Neural cell (in vitro differentiated cells): ENCODE measurements around the gene E2F1. TPM values are rescaled to one million over a fixed set of nuclear protein-coding genes. Genes with fewer than 3 reads are reported as not detected.
A peak's percentile ranks its signal among the peaks of the same experiment; 100 is the strongest.

Experiments
- H2AFZ ChIP-seq: fragments of 200-600, 300-800 bp; sonication (generic), shearing (Covaris generic); 2 replicates; pipeline ENCODE4 v1.6.0; 2014; ENCODE audit warnings: low read depth, mild to moderate bottlenecking, antibody characterized with exemption, low read length, moderate library complexity
- H3F3A ChIP-seq: fragments of 200-600 bp; shearing (Covaris generic); 2 replicates; pipeline ENCODE4 v1.6.1; 2016; ENCODE audit warnings: mild to moderate bottlenecking, moderate library complexity, mixed read lengths, antibody characterized with exemption, low read length; ENCODE audit not compliant: insufficient read depth, poor library complexity, severe bottlenecking
- H3K27ac ChIP-seq: fragments of 200-600, 300-800 bp; sonication (generic), shearing (Covaris generic); 2 replicates; pipeline ENCODE4 v1.5.1; 2014; ENCODE audit warnings: mild to moderate bottlenecking, low read length, moderate library complexity
- H3K27me3 ChIP-seq: fragments of 300-800, 200-600 bp; sonication (generic), shearing (Covaris generic); 2 replicates; pipeline ENCODE4 v1.6.0; 2014; ENCODE audit warnings: mild to moderate bottlenecking, low read depth, low read length, moderate library complexity; ENCODE audit not compliant: insufficient read depth
- H3K36me3 ChIP-seq: fragments of 300-800, 200-600 bp; sonication (generic), shearing (Covaris generic); 2 replicates; pipeline ENCODE4 v1.5.1; 2014; ENCODE audit warnings: mild to moderate bottlenecking, antibody characterized with exemption, low read length, moderate library complexity; ENCODE audit not compliant: insufficient read depth
- H3K4me2 ChIP-seq: fragments of 300-800, 200-600 bp; sonication (generic), shearing (Covaris generic); 2 replicates; pipeline ENCODE4 v1.6.0; 2014; ENCODE audit warnings: mild to moderate bottlenecking, low read length
- H3K4me3 ChIP-seq: fragments of 300-800, 200-600 bp; sonication (generic), shearing (Covaris generic); 2 replicates; pipeline ENCODE4 v1.5.1; 2014; ENCODE audit warnings: mild to moderate bottlenecking, low read length, moderate library complexity
- H3K79me2 ChIP-seq: fragments of 200-600 bp; shearing (Covaris generic); replicated peaks from 2 replicates; pipeline ENCODE4 v1.6.0; 2014; ENCODE audit warnings: mild to moderate bottlenecking, low read length, moderate library complexity; ENCODE audit not compliant: insufficient read depth
- H3K9ac ChIP-seq: fragments of 300-800, 200-600 bp; sonication (generic), shearing (Covaris generic); 2 replicates; pipeline ENCODE4 v1.6.1; 2016; ENCODE audit warnings: mild to moderate bottlenecking, low read length, mixed read lengths
- H3K9me2 ChIP-seq: fragments of 200-600 bp; shearing (Covaris generic); 2 replicates; pipeline ENCODE4 v1.6.1; 2016; ENCODE audit warnings: mild to moderate bottlenecking, low read length, mixed read lengths; ENCODE audit not compliant: insufficient read depth
- H3K9me3 ChIP-seq: fragments of 200-600, 300-800 bp; sonication (generic), shearing (Covaris generic); 2 replicates; pipeline ENCODE4 v1.6.1; 2016; ENCODE audit warnings: mild to moderate bottlenecking, mixed run types, low read length, moderate library complexity, mixed read lengths
- H4K20me1 ChIP-seq: fragments of 200-600 bp; shearing (Covaris generic); 2 replicates; pipeline ENCODE4 v1.6.1; 2016; ENCODE audit warnings: mild to moderate bottlenecking, mixed run types; ENCODE audit not compliant: insufficient read depth
- CTCF ChIP-seq: fragments of 450-650 bp; IDR thresholded peaks from 2 replicates; pipeline ENCODE4 v1.5.1; 2014; ENCODE audit warnings: antibody characterized with exemption, mild to moderate bottlenecking, moderate library complexity; ENCODE audit not compliant: poor library complexity, severe bottlenecking
- EP300 ChIP-seq: fragments of 450-650 bp; conservative IDR thresholded peaks from 2 replicates; pipeline ENCODE4 v1.6.1; 2014; ENCODE audit warnings: antibody characterized with exemption, mild to moderate bottlenecking, moderate library complexity; ENCODE audit not compliant: poor library complexity, severe bottlenecking
- EZH2 ChIP-seq: fragments of 200-600, 300-800 bp; shearing (Covaris generic), sonication (generic); IDR thresholded peaks from 2 replicates; pipeline ENCODE4 v1.6.1; 2014; ENCODE audit warnings: antibody characterized with exemption, low read length, borderline replicate concordance, mild to moderate bottlenecking; ENCODE audit not compliant: insufficient read depth, poor library complexity, severe bottlenecking
- MXI1 ChIP-seq: fragments of 450-650 bp; conservative IDR thresholded peaks from 2 replicates; pipeline ENCODE4 v1.6.1; 2014; ENCODE audit warnings: antibody characterized with exemption, mild to moderate bottlenecking; ENCODE audit not compliant: poor library complexity, severe bottlenecking
- POLR2AphosphoS5 ChIP-seq: IDR thresholded peaks from 2 replicates; pipeline ENCODE4 v1.6.1; 2012
- RAD21 ChIP-seq: fragments of 450-650 bp; conservative IDR thresholded peaks from 2 replicates; pipeline ENCODE4 v1.6.1; 2014; ENCODE audit warnings: antibody characterized with exemption, mild to moderate bottlenecking, moderate library complexity
- SMC3 ChIP-seq: fragments of 450-650 bp; conservative IDR thresholded peaks from 2 replicates; pipeline ENCODE4 v1.6.1; 2014; ENCODE audit warnings: antibody characterized with exemption, mild to moderate bottlenecking, moderate library complexity; ENCODE audit not compliant: poor library complexity
- TAF1 ChIP-seq: IDR thresholded peaks from 2 replicates; pipeline ENCODE4 v1.6.1; 2012; ENCODE audit warnings: low read depth
- polyA plus RNA-seq: library from polyadenylated mRNA; depleted of rRNA; stranded (reverse); fragments of >200 nt; gene quantifications from 2 replicates; pipeline ENCODE4 v1.2.3, GENCODE V29; 2014
- TF ChIP-seq, protein P1 (sequence below): IDR thresholded peaks from 2 replicates; pipeline ENCODE4 v1.6.1; 2012; ENCODE audit warnings: borderline replicate concordance

E2F1 gene
- polyA plus RNA-seq, 1 donor from 2014 or later = 2.3 TPM

DNA sequence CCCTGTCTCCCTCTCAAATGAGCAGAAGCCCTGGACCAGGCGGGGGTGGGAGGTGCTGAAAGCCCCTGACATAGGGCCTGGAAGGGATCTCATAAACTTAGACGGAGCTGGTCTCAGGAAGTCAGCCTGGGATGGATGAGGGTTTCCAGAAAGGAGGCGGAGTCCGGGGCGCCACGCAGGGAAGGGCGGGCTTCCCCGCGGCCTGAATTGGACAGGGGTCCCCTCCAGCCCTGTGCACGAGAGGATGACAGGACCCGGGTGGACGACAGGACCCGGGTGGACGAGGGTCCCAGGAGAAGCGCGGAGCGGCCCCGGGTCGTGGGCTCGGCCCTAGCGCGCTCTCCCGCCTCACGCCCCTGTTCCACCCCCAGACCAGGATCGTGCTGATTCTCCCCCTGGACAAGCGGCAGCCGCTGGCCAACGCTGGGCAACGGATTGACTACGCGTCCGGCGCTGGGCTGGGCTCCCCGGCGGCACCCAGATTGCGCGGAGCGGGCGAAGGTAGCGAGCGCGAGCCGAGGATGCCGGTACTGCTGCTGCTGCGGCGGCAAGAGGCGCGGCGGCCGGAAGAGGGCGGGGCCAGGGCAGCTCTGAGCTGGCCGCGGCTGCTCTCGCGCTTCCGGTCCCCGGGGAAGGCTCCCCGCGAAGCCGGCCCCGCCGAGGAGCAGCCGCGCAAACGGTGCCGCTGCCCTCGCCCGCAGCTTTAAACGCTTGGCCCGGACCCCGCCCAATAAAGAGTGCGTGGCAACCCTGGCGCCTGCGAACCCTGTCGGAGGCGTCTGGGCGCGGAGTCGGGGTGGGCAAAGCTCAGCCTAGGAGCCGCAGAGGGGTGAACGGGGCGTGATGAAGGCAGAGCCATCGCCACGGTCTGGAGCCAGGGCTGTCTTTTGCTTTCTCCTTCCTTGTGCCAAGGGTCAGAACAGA, 22.8 kb downstream of the E2F1 start:
- Histone ChIP-seq H3K79me2 (no peaks in the 10 kb centered on the region), H3K27ac (peak overlapping the region; percentile 60), H3K9me3 (no peaks in the 10 kb centered on the region), H4K20me1 (no peaks in the 10 kb centered on the region), H3K4me3 (peak overlapping the region; percentile 91), H3K9ac (peak overlapping the region; percentile 84), H3K9me2 (no peaks in the 10 kb centered on the region), H3K4me2 (peak overlapping the region; percentile 58), H3K27me3 (no peaks in the 10 kb centered on the region), H3K36me3 (no peaks in the 10 kb centered on the region), H3F3A (no peaks in the 10 kb centered on the region), H2AFZ (peak overlapping the region; percentile 54)
- TF ChIP-seq POLR2AphosphoS5 = peak; percentile 81
- TF ChIP-seq CTCF = peak; percentile 39
- TF ChIP-seq TAF1 = peak; percentile 40
- no peak for TF ChIP-seq EZH2
- peak; percentile 59 for TF ChIP-seq SMC3
- peak; percentile 62 for TF ChIP-seq MXI1
- peak; percentile 41 for TF ChIP-seq RAD21
- no peak for TF ChIP-seq EP300
- TF ChIP-seq, protein P1, sequence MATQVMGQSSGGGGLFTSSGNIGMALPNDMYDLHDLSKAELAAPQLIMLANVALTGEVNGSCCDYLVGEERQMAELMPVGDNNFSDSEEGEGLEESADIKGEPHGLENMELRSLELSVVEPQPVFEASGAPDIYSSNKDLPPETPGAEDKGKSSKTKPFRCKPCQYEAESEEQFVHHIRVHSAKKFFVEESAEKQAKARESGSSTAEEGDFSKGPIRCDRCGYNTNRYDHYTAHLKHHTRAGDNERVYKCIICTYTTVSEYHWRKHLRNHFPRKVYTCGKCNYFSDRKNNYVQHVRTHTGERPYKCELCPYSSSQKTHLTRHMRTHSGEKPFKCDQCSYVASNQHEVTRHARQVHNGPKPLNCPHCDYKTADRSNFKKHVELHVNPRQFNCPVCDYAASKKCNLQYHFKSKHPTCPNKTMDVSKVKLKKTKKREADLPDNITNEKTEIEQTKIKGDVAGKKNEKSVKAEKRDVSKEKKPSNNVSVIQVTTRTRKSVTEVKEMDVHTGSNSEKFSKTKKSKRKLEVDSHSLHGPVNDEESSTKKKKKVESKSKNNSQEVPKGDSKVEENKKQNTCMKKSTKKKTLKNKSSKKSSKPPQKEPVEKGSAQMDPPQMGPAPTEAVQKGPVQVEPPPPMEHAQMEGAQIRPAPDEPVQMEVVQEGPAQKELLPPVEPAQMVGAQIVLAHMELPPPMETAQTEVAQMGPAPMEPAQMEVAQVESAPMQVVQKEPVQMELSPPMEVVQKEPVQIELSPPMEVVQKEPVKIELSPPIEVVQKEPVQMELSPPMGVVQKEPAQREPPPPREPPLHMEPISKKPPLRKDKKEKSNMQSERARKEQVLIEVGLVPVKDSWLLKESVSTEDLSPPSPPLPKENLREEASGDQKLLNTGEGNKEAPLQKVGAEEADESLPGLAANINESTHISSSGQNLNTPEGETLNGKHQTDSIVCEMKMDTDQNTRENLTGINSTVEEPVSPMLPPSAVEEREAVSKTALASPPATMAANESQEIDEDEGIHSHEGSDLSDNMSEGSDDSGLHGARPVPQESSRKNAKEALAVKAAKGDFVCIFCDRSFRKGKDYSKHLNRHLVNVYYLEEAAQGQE = peak; percentile 58

GRCh38 chr20:33662172-33662571, 24.0 kb downstream of the E2F1 start, which contains the start of gene C20orf144:
Gene C20orf144, plus strand, starts transcription at chr20:33662327. Its CDS starts 19 bp downstream, at chr20:33662346.
- peak within 1 kb of the TSS; percentile 58 for H3K4me2 ChIP-seq
- no peaks in the 10 kb centered on the region for H3K9me3 ChIP-seq
- no peaks in the 10 kb centered on the region for H3F3A ChIP-seq
- H4K20me1 ChIP-seq = no peaks in the 10 kb centered on the region
- peak within 1 kb of the TSS; percentile 91 for H3K4me3 ChIP-seq
- no peak for TF ChIP-seq CTCF
- peak within 1 kb of the TSS; percentile 54 for H2AFZ ChIP-seq
- H3K36me3 ChIP-seq = no peaks in the 10 kb centered on the region
- no peaks in the 10 kb centered on the region for H3K79me2 ChIP-seq
- peak within 1 kb of the TSS; percentile 60 for H3K27ac ChIP-seq
- no peaks in the 10 kb centered on the region for H3K27me3 ChIP-seq
- no peaks in the 10 kb centered on the region for H3K9me2 ChIP-seq
- H3K9ac ChIP-seq = peak within 1 kb of the TSS; percentile 84
